Esophagus muscularis mucosa (tissue), 4 donors: Measurements from ENCODE around the gene ITSN2. TPM values are rescaled to one million over a fixed set of nuclear protein-coding genes. Genes with fewer than 3 reads are reported as not detected.

Experiments
- DNase-seq: peaks from one replicate; pipeline ENCODE4 v3.0.0-alpha.2; 2017; ENCODE audit errors: extremely low spot score
- H3K27ac ChIP-seq, 4 donors: fragments of 200-600 bp; sonication (generic); replicated peaks in 1 of 4; 1 replicate in 3 of 4; 2 replicates in 1 of 4; pipeline ENCODE4 v1.5.1; 2016 to 2019; ENCODE audit warnings: mild to moderate bottlenecking in 1 of 4
- H3K27me3 ChIP-seq, 4 donors: fragments of 200-600 bp; sonication (generic); one replicate each; pipeline versions ENCODE4 v1.5.1 to v1.6.0; 2016 to 2019
- H3K36me3 ChIP-seq, 4 donors: fragments of 200-600 bp; sonication (generic); one replicate each; pipeline ENCODE4 v1.5.1; 2016 to 2019
- H3K4me1 ChIP-seq, 4 donors: fragments of 200-600 bp; sonication (generic); one replicate each; pipeline ENCODE4 v1.5.1; 2016 to 2019
- H3K4me3 ChIP-seq, 4 donors: fragments of 200-600 bp; sonication (generic); 1 replicate in 2 of 4; 2 replicates in 2 of 4; pipeline ENCODE4 v1.5.1; 2016 to 2019; ENCODE audit warnings: mild to moderate bottlenecking in 4 of 4, moderate library complexity in 1 of 4
- H3K9me3 ChIP-seq, 4 donors: fragments of 200-600 bp; sonication (generic); 1 replicate in 3 of 4; 2 replicates in 1 of 4; pipeline ENCODE4 v1.5.1; 2016 to 2019
- EP300 ChIP-seq: sonication (generic); formaldehyde crosslinking; IDR thresholded peaks from one replicate; pipeline ENCODE4 v1.6.1; 2017; ENCODE audit warnings: antibody characterized with exemption
- POLR2A ChIP-seq: fragments of 450-650 bp; IDR thresholded peaks from one replicate; pipeline ENCODE4 v1.6.1; 2017; ENCODE audit warnings: antibody characterized with exemption, moderate library complexity, mild to moderate bottlenecking, low read depth
- POLR2AphosphoS5 ChIP-seq, 2 donors: sonication (generic); formaldehyde crosslinking; IDR thresholded peaks; one replicate each; pipeline ENCODE4 v1.6.1; 2017; ENCODE audit warnings: antibody characterized with exemption in 2 of 2
- WGBS: methylation state at CpG from one replicate; pipeline ENCODE4 v1.1.5; 2018; 5-methylcytosine and 5-hydroxymethylcytosine counted together
- intact Hi-C: fragments of 100-400 bp; cut with DNase I; formaldehyde crosslinking; loops from one replicate; pipeline ENCODE4 v1.15.1; 2023
- total RNA-seq, 4 donors: library from RNA; depleted of rRNA; stranded (reverse); fragments of >200 nt; gene quantifications; one replicate each; pipeline versions ENCODE4 v1.1.0 to v1.2.1, GENCODE V29; 2016
- TF ChIP-seq, protein P1 (sequence below), 3 experiments: fragments of 200-600 bp in 2 of 3; fragments of 450-650 bp in 1 of 3; sonication (generic) in 2 of 3; IDR thresholded peaks; one replicate each; pipeline ENCODE4 v1.5.1; 2017 to 2019; ENCODE audit warnings: antibody characterized with exemption in 3 of 3, mild to moderate bottlenecking in 2 of 3, moderate library complexity in 1 of 3

ITSN2 gene
- total RNA-seq, 4 donors from 2014 or later = 47.0 to 60.2 (median 53.6) TPM

- H3K36me3 ChIP-seq = peaks cover 6 to 69% (median 44%) of the 10 kb centered on the region in 4 donors
These were observed 101.6 kb downstream of the ITSN2 start for GRCh38 chr2:24258718-24259117.

DNA sequence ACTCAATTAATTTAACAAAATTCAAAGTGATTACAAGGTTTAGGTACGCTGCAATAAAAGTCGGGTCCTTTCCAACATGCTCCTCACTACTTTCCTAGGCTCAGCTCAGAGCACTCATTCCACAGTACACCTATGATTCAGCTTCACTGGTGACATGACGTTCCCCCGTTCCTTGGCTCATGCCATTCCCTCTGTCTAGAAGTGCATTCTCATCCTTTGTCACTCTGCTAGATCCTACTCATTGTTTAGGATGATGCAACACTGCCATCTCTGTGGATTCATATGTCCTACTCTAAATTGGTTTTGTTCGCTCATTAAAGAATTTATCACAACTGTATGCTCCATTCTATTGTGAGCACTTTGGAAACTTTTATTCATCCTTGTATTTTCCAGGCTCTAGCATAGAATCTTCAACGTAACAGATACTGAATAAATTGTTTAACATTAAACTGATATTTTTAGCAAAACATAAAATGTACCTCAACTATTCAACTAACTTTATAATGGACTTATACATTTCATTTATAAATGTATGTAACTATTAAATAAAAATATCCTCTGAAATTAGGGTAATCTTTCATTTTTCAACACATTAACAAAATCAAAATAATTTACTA, 106.9 kb downstream of the ITSN2 start:
- 98% methylated on average over 6 of the region's 6 CpGs for WGBS
- TF ChIP-seq POLR2A (no peak), EP300 (no peak), POLR2AphosphoS5 (IDR thresholded peaks at IDR 0.05) (no peak)
- TF ChIP-seq, protein P1, sequence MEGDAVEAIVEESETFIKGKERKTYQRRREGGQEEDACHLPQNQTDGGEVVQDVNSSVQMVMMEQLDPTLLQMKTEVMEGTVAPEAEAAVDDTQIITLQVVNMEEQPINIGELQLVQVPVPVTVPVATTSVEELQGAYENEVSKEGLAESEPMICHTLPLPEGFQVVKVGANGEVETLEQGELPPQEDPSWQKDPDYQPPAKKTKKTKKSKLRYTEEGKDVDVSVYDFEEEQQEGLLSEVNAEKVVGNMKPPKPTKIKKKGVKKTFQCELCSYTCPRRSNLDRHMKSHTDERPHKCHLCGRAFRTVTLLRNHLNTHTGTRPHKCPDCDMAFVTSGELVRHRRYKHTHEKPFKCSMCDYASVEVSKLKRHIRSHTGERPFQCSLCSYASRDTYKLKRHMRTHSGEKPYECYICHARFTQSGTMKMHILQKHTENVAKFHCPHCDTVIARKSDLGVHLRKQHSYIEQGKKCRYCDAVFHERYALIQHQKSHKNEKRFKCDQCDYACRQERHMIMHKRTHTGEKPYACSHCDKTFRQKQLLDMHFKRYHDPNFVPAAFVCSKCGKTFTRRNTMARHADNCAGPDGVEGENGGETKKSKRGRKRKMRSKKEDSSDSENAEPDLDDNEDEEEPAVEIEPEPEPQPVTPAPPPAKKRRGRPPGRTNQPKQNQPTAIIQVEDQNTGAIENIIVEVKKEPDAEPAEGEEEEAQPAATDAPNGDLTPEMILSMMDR (IDR thresholded peaks at IDR 0.05) = no peak

More at GRCh38 chr2:24258718-24259117, 101.6 kb downstream of the ITSN2 start:
- no peak for DNase-seq
- Histone ChIP-seq H3K9me3 (no peaks in the 10 kb centered on the region), H3K27ac (no peak overlapping the region), H3K4me1 (peaks cover 0 to 14% (median 4%) of the 10 kb centered on the region in 4 donors), H3K4me3 (no peak overlapping the region), H3K27me3 (no peaks in the 10 kb centered on the region)
- TF ChIP-seq POLR2AphosphoS5 (IDR thresholded peaks at IDR 0.05) = no peak
- no peak for TF ChIP-seq EP300
- TF ChIP-seq, protein P1 (IDR thresholded peaks at IDR 0.05) = no peak
- TF ChIP-seq POLR2A = no peak
- intact Hi-C loops = no loop called here

DNA sequence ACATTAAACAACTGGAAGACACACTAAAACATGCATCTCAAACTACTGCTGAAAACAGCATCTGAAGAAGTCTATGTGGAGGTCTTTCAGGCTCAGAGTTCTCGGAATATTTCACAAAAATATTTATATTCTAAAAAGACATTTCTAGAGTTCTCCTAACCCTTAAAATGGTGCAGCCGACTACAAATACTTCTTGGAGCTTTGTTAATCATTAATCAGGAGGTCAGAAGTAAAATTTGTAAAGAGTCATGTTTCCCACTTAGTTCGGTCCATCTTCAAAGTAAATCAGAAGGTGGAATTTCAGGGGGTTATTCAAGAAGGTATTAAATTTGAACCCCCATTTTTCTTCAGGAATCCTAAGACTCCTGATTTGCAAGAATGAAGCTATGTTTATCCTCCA, 112.7 kb downstream of the ITSN2 start:
- H3K9me3 ChIP-seq = no peaks in the 10 kb centered on the region
- no peak for DNase-seq
- no peak overlapping the region for H3K4me3 ChIP-seq
- WGBS = 82% methylated on average over 3 of the region's 3 CpGs
- TF ChIP-seq POLR2A (no peak), EP300 (no peak), POLR2AphosphoS5 (IDR thresholded peaks at IDR 0.05) (no peak)
- TF ChIP-seq, protein P1 (IDR thresholded peaks at IDR 0.05) = no peak
- peaks cover 24 to 88% (median 73%) of the 10 kb centered on the region in 4 donors for H3K36me3 ChIP-seq
- no peaks in the 10 kb centered on the region for H3K4me1 ChIP-seq
- H3K27me3 ChIP-seq = no peaks in the 10 kb centered on the region
- intact Hi-C loops = no loop called here
- no peak overlapping the region for H3K27ac ChIP-seq

More for the DNA sequence above, 106.9 kb downstream of the ITSN2 start:
- Histone ChIP-seq H3K27me3 (no peaks in the 10 kb centered on the region), H3K4me1 (no peaks in the 10 kb centered on the region), H3K36me3 (peaks cover 6 to 89% (median 64%) of the 10 kb centered on the region in 4 donors), H3K9me3 (no peaks in the 10 kb centered on the region), H3K4me3 (no peak overlapping the region), H3K27ac (no peak overlapping the region)
- intact Hi-C loops = no loop called here
- DNase-seq = no peak

DNA sequence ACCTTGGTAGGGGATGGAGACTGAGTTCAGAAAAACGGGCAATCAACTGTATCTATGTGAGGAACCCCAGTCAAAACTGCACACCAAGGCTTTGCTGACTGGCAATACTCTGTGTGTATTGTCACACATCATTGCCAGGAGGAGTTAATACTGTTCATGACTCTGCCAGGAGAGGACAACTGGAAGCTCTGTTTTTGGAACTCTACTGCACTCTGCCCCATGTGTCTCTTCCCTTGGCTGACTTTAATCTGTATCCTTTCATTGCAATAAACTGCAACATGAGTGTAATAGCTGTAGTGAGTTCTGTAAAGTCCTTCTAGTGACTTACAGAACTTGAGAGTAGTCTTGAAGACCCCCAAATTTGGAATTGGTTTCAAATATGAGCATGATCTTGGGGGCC, 113.2 kb downstream of the ITSN2 start:
- no peak overlapping the region for H3K4me3 ChIP-seq
- 100% methylated on average over 1 of the region's 1 CpG for WGBS
- no peak overlapping the region for H3K27ac ChIP-seq
- no peak for DNase-seq
- no peaks in the 10 kb centered on the region for H3K9me3 ChIP-seq
- no peaks in the 10 kb centered on the region for H3K4me1 ChIP-seq
- no peak for TF ChIP-seq EP300
- no peak for TF ChIP-seq POLR2AphosphoS5 (IDR thresholded peaks at IDR 0.05)
- no peak for TF ChIP-seq POLR2A
- TF ChIP-seq, protein P1 (IDR thresholded peaks at IDR 0.05) = no peak
- intact Hi-C loops = no loop called here
- H3K36me3 ChIP-seq = peaks cover 24 to 84% (median 70%) of the 10 kb centered on the region in 4 donors
- no peaks in the 10 kb centered on the region for H3K27me3 ChIP-seq
